ENCODE results near the gene UNC119.

The UNC119 gene

GRCh38 chr17:28498652-28499363, 53.6 kb downstream of the UNC119 start:
- peak overlapping the region; percentile 45 for H2AK5ac ChIP-seq (ENCODE audit: low read depth, low read length)
- no peak overlapping the region for H3K4me3 ChIP-seq (ENCODE audit: low read length in 2 of 2)
- no peaks in the 10 kb centered on the region for H3K36me3 ChIP-seq (replicated peaks in 1 of 2; ENCODE audit: control insufficient read depth in 2 of 2, insufficient read depth in 2 of 2, low read length in 2 of 2)
- H2BK120ac ChIP-seq (ENCODE audit: low read depth, low read length), result no peak overlapping the region
- no peak overlapping the region for H3K27ac ChIP-seq (replicated peaks; ENCODE audit: low read length)
- H3K23ac ChIP-seq (ENCODE audit: low read depth, low read length, poor library complexity), result peak overlapping the region; percentile 8
- no CpG with 5 or more reads among the region's 12 CpGs for WGBS, 2 donors (ENCODE audit: extremely low coverage in 2 of 2, insufficient read length in 2 of 2, insufficient replicate concordance in 1 of 2)
- H2BK15ac ChIP-seq (ENCODE audit: low read length), result peak overlapping the region; percentile 52
- no peak overlapping the region for H3K4me2 ChIP-seq (ENCODE audit: insufficient read depth, low read length, poor library complexity, severe bottlenecking)
- no peak overlapping the region for H4K8ac ChIP-seq (ENCODE audit: low read depth, low read length)
- no peak for DNase-seq (ENCODE audit: low spot score)
- H3K9ac ChIP-seq (ENCODE audit: low read depth, low read length, poor library complexity), result no peak overlapping the region
- H2BK5ac ChIP-seq (ENCODE audit: low read length), result no peak overlapping the region
- no peaks in the 10 kb centered on the region for H3K9me3 ChIP-seq (replicated peaks in 1 of 2; ENCODE audit: control insufficient read depth in 2 of 2, insufficient read depth in 1 of 2, low read depth in 1 of 2, low read length in 2 of 2)
- H2BK12ac ChIP-seq (ENCODE audit: low read length), result no peak overlapping the region
- H3K4ac ChIP-seq (ENCODE audit: low read length), result no peak overlapping the region
- no peak overlapping the region for H4K91ac ChIP-seq (ENCODE audit: low read depth, low read length, poor library complexity)
- H3K79me1 ChIP-seq (ENCODE audit: low read depth, low read length), result no peaks in the 10 kb centered on the region
- peak overlapping the region; percentile 22 for H3K14ac ChIP-seq (ENCODE audit: low read length)
- H3K18ac ChIP-seq (ENCODE audit: low read length), result peak overlapping the region; percentile 13
- H3K27me3 ChIP-seq (ENCODE audit: control insufficient read depth in 3 of 3, insufficient read depth in 3 of 3, low read depth in 1 of 3, low read length in 3 of 3), result peaks cover 0 to 32% (median 0%) of the 10 kb centered on the region in 3 experiments
- no peak overlapping the region for H2AFZ ChIP-seq (ENCODE audit: low read length)
- H3K4me1 ChIP-seq (ENCODE audit: control insufficient read depth in 2 of 2, insufficient read depth in 1 of 2, low read depth in 1 of 2, low read length in 2 of 2), result peaks cover 0 to 6% of the 10 kb centered on the region in 2 donors

GRCh38 chr17:28497931-28498330, 54.5 kb downstream of the UNC119 start:
- peak overlapping the region; percentile 11 for H3K18ac ChIP-seq (ENCODE audit: low read length)
- no peak overlapping the region for H4K91ac ChIP-seq (ENCODE audit: low read depth, low read length, poor library complexity)
- peaks cover 0 to 32% (median 0%) of the 10 kb centered on the region in 3 experiments for H3K27me3 ChIP-seq (ENCODE audit: control insufficient read depth in 3 of 3, insufficient read depth in 3 of 3, low read depth in 1 of 3, low read length in 3 of 3)
- no peak overlapping the region for H2AK5ac ChIP-seq (ENCODE audit: low read depth, low read length)
- H3K4ac ChIP-seq (ENCODE audit: low read length), result no peak overlapping the region
- no peak overlapping the region for H2BK12ac ChIP-seq (ENCODE audit: low read length)
- H3K27ac ChIP-seq (replicated peaks; ENCODE audit: low read length), result no peak overlapping the region
- no peaks in the 10 kb centered on the region for H3K9me3 ChIP-seq (replicated peaks in 1 of 2; ENCODE audit: control insufficient read depth in 2 of 2, insufficient read depth in 1 of 2, low read depth in 1 of 2, low read length in 2 of 2)
- DNase-seq (ENCODE audit: low spot score), result no peak
- H3K4me1 ChIP-seq (ENCODE audit: control insufficient read depth in 2 of 2, insufficient read depth in 1 of 2, low read depth in 1 of 2, low read length in 2 of 2), result peaks cover 0 to 6% of the 10 kb centered on the region in 2 donors
- no peak overlapping the region for H3K23ac ChIP-seq (ENCODE audit: low read depth, low read length, poor library complexity)
- H3K4me2 ChIP-seq (ENCODE audit: insufficient read depth, low read length, poor library complexity, severe bottlenecking), result no peak overlapping the region
- no peak overlapping the region for H3K4me3 ChIP-seq (ENCODE audit: low read length in 2 of 2)
- no peak overlapping the region for H2BK15ac ChIP-seq (ENCODE audit: low read length)
- WGBS, 2 donors (ENCODE audit: extremely low coverage in 2 of 2, insufficient read length in 2 of 2, insufficient replicate concordance in 1 of 2), result no CpG with 5 or more reads among the region's 9 CpGs
- H3K14ac ChIP-seq (ENCODE audit: low read length), result no peak overlapping the region
- no peak overlapping the region for H2BK5ac ChIP-seq (ENCODE audit: low read length)
- no peak overlapping the region for H2BK120ac ChIP-seq (ENCODE audit: low read depth, low read length)
- no peak overlapping the region for H2AFZ ChIP-seq (ENCODE audit: low read length)
- no peak overlapping the region for H4K8ac ChIP-seq (ENCODE audit: low read depth, low read length)
- no peak overlapping the region for H3K9ac ChIP-seq (ENCODE audit: low read depth, low read length, poor library complexity)
- no peaks in the 10 kb centered on the region for H3K79me1 ChIP-seq (ENCODE audit: low read depth, low read length)
- H3K36me3 ChIP-seq (replicated peaks in 1 of 2; ENCODE audit: control insufficient read depth in 2 of 2, insufficient read depth in 2 of 2, low read length in 2 of 2), result no peaks in the 10 kb centered on the region
